SK-N-MC (cell line): ENCODE measurements around the gene IL17RD.
A peak's percentile ranks its signal among the peaks of the same experiment; 100 is the strongest.

ENCODE experiments used
- DNase-seq: peaks from one replicate; pipeline ENCODE4 v3.0.0-alpha.2; 2011; ENCODE audit warnings: low read depth, low spot score
- H3K27ac ChIP-seq: fragments of 200-600 bp; sonication (generic); 2 replicates; pipeline ENCODE4 v1.5.1; 2016; ENCODE audit warnings: mixed run types
- H3K36me3 ChIP-seq: fragments of 200-600 bp; sonication (generic); 2 replicates; pipeline ENCODE4 v1.6.1; 2017; ENCODE audit warnings: antibody characterized with exemption, low read length, mixed read lengths; ENCODE audit not compliant: insufficient read depth
- H3K4me3 ChIP-seq: fragments of 200-600 bp; sonication (generic); 2 replicates; pipeline ENCODE4 v1.5.1; 2016
- H3K9ac ChIP-seq: fragments of 200-600 bp; sonication (generic); 2 replicates; pipeline ENCODE4 v1.8.0; 2017; ENCODE audit warnings: mixed run types, mixed read lengths; ENCODE audit not compliant: insufficient read length
- H3K9me3 ChIP-seq: fragments of 200-600 bp; sonication (generic); 2 replicates; pipeline ENCODE4 v1.6.1; 2017; ENCODE audit warnings: low read depth, mild to moderate bottlenecking, antibody characterized with exemption, low read length, moderate library complexity, mixed read lengths
- EZH2 ChIP-seq: fragments of 200-600 bp; sonication (generic); IDR thresholded peaks from one replicate; pipeline ENCODE4 v1.6.1; 2017; ENCODE audit warnings: antibody characterized with exemption
- FOXP2 ChIP-seq: optimal IDR thresholded peaks from 2 replicates; pipeline ENCODE3; 2011; ENCODE audit warnings: mild to moderate bottlenecking, moderate library complexity; ENCODE audit not compliant: insufficient read depth; ENCODE audit errors: extremely low read length, control extremely low read depth
- POLR2AphosphoS5 ChIP-seq: IDR thresholded peaks from 2 replicates; pipeline ENCODE4 v1.6.1; 2012; ENCODE audit warnings: mild to moderate bottlenecking, low read depth, low read length, borderline replicate concordance

Gene IL17RD

GRCh38 chr3:57077630-57078343 is 87.4 kb downstream of the IL17RD start:
- Histone ChIP-seq H3K36me3 (no peaks in the 10 kb centered on the region), H3K27ac (no peak overlapping the region), H3K9me3 (no peaks in the 10 kb centered on the region), H3K4me3 (peak overlapping the region; percentile 77), H3K9ac (no peak overlapping the region)
- TF ChIP-seq EZH2 (no peak), FOXP2 (no peak), POLR2AphosphoS5 (no peak)
- no peak for DNase-seq

- no peak for DNase-seq
- H3K9me3 ChIP-seq: no peaks in the 10 kb centered on the region
- H3K27ac ChIP-seq: no peak overlapping the region
- no peak overlapping the region for H3K4me3 ChIP-seq
- no peaks in the 10 kb centered on the region for H3K36me3 ChIP-seq
- no peak for TF ChIP-seq FOXP2
- no peak overlapping the region for H3K9ac ChIP-seq
Observed at GRCh38 chr3:57076422-57076951, 88.7 kb downstream of the IL17RD start.

- TF ChIP-seq FOXP2 (no peak), POLR2AphosphoS5 (no peak)
- H3K9me3 ChIP-seq: no peaks in the 10 kb centered on the region
- H3K36me3 ChIP-seq: no peaks in the 10 kb centered on the region
- no peak overlapping the region for H3K4me3 ChIP-seq
- no peak overlapping the region for H3K27ac ChIP-seq
- DNase-seq: no peak
- H3K9ac ChIP-seq: no peak overlapping the region
Observed at GRCh38 chr3:57074135-57074534, 91.0 kb downstream of the IL17RD start.

- Histone ChIP-seq H3K9ac (no peak overlapping the region), H3K4me3 (no peak overlapping the region), H3K36me3 (no peaks in the 10 kb centered on the region), H3K27ac (no peak overlapping the region), H3K9me3 (no peaks in the 10 kb centered on the region)
- DNase-seq: no peak
- TF ChIP-seq FOXP2 (no peak), EZH2 (no peak), POLR2AphosphoS5 (no peak)
Observed at GRCh38 chr3:57073628-57074027, 91.5 kb downstream of the IL17RD start.

GRCh38 chr3:57069503-57069902 is 95.7 kb downstream of the IL17RD start:
- H3K4me3 ChIP-seq: no peak overlapping the region
- no peaks in the 10 kb centered on the region for H3K9me3 ChIP-seq
- no peak for DNase-seq
- TF ChIP-seq FOXP2: no peak
- TF ChIP-seq POLR2AphosphoS5: no peak
- TF ChIP-seq EZH2: no peak
- no peak overlapping the region for H3K27ac ChIP-seq
- no peaks in the 10 kb centered on the region for H3K36me3 ChIP-seq
- no peak overlapping the region for H3K9ac ChIP-seq

- no peak overlapping the region for H3K4me3 ChIP-seq
- TF ChIP-seq FOXP2 (no peak), EZH2 (no peak), POLR2AphosphoS5 (no peak)
- DNase-seq: no peak
- H3K9ac ChIP-seq: no peak overlapping the region
- H3K36me3 ChIP-seq: no peaks in the 10 kb centered on the region
- H3K9me3 ChIP-seq: no peaks in the 10 kb centered on the region
- no peak overlapping the region for H3K27ac ChIP-seq
Observed at GRCh38 chr3:57068437-57069089, 96.6 kb downstream of the IL17RD start.

GRCh38 chr3:57066471-57066870 is 98.7 kb downstream of the IL17RD start:
- TF ChIP-seq FOXP2 (no peak), EZH2 (no peak), POLR2AphosphoS5 (no peak)
- H3K36me3 ChIP-seq: no peaks in the 10 kb centered on the region
- no peak overlapping the region for H3K9ac ChIP-seq
- no peak overlapping the region for H3K4me3 ChIP-seq
- H3K27ac ChIP-seq: no peak overlapping the region
- H3K9me3 ChIP-seq: no peaks in the 10 kb centered on the region
- no peak for DNase-seq

GRCh38 chr3:57065588-57065987 is 99.6 kb downstream of the IL17RD start:
- no peak for TF ChIP-seq FOXP2
- TF ChIP-seq EZH2: no peak
- no peak for TF ChIP-seq POLR2AphosphoS5
- no peaks in the 10 kb centered on the region for H3K9me3 ChIP-seq
- H3K4me3 ChIP-seq: no peak overlapping the region
- H3K27ac ChIP-seq: no peak overlapping the region
- H3K36me3 ChIP-seq: no peaks in the 10 kb centered on the region
- DNase-seq: no peak
- H3K9ac ChIP-seq: no peak overlapping the region

GRCh38 chr3:57064572-57064971 is 100.6 kb downstream of the IL17RD start:
- no peaks in the 10 kb centered on the region for H3K36me3 ChIP-seq
- TF ChIP-seq POLR2AphosphoS5: no peak
- TF ChIP-seq EZH2: no peak
- no peak for TF ChIP-seq FOXP2
- no peaks in the 10 kb centered on the region for H3K9me3 ChIP-seq
- no peak overlapping the region for H3K9ac ChIP-seq
- no peak overlapping the region for H3K4me3 ChIP-seq
- H3K27ac ChIP-seq: no peak overlapping the region
- DNase-seq: no peak
